ENCODE measurements around the gene CD44.

The CD44 gene

DNA sequence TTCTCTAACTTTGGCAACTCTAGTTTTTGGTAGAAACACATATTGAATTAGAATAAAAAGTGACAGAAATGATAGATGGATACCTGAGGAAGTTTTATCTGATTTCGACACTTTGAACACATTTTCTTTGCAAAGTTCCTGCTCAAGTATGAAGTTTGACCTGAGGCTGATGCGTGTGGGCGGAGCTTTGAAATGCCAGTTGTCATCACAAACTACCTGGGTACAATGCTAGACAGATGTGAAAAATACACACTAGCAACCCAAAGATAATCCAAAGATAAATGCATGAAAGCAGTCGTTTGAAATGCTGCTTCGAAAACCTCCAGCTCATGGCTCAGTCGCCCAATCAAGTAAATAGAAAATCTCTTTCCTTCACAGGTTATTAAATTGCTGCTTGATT lies 54.8 kb downstream of the CD44 start:
- no peaks in the 10 kb centered on the region for H3K36me3 ChIP-seq (ENCODE audit: control insufficient read depth, insufficient read depth, low read length)
- no peaks in the 10 kb centered on the region for H3K9me3 ChIP-seq (ENCODE audit: control insufficient read depth, low read length)
- H3K9ac ChIP-seq (ENCODE audit: low read length) = no peak overlapping the region
- H3K27me3 ChIP-seq (ENCODE audit: control insufficient read depth, insufficient read depth, low read length) = no peaks in the 10 kb centered on the region
- no peak overlapping the region for H3K4me3 ChIP-seq (ENCODE audit: low read length)
- no peaks in the 10 kb centered on the region for H3K4me1 ChIP-seq (ENCODE audit: control insufficient read depth, insufficient read depth, low read length)

- no peak overlapping the region for H3K4me3 ChIP-seq (ENCODE audit: low read length)
- H3K9me3 ChIP-seq (ENCODE audit: control insufficient read depth, low read length) = no peaks in the 10 kb centered on the region
- H3K9ac ChIP-seq (ENCODE audit: low read length) = no peak overlapping the region
- no peaks in the 10 kb centered on the region for H3K27me3 ChIP-seq (ENCODE audit: control insufficient read depth, insufficient read depth, low read length)
- no peaks in the 10 kb centered on the region for H3K36me3 ChIP-seq (ENCODE audit: control insufficient read depth, insufficient read depth, low read length)
- H3K4me1 ChIP-seq (ENCODE audit: control insufficient read depth, insufficient read depth, low read length) = no peaks in the 10 kb centered on the region
Observed at GRCh38 chr11:35197292-35197691, 58.3 kb downstream of the CD44 start.

- Histone ChIP-seq H3K9ac (ENCODE audit: low read length) (no peak overlapping the region), H3K9me3 (ENCODE audit: control insufficient read depth, low read length) (no peaks in the 10 kb centered on the region), H3K4me3 (ENCODE audit: low read length) (no peak overlapping the region), H3K4me1 (ENCODE audit: control insufficient read depth, insufficient read depth, low read length) (no peaks in the 10 kb centered on the region), H3K27me3 (ENCODE audit: control insufficient read depth, insufficient read depth, low read length) (no peaks in the 10 kb centered on the region), H3K36me3 (ENCODE audit: control insufficient read depth, insufficient read depth, low read length) (no peaks in the 10 kb centered on the region)
Observed at GRCh38 chr11:35200811-35201341, 61.9 kb downstream of the CD44 start.

DNA sequence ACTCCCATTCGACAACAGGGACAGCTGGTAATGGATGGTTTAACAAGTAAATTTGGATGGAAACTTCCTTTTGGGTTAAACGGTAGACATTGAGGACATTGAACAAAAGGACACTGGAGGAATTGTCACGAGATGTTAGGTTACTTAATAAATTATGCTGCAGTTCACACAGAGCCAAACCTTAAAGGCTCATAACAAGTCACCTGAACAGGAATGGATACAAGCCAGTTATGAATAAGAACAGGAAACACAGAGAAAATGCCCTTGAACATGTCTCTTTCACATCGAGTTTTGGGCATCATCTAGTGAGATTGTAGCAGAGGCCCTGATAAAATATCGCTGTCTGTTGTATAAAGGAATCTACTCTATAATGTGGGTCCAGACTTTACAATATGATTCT lies 65.6 kb downstream of the CD44 start:
- Histone ChIP-seq H3K4me1 (ENCODE audit: control insufficient read depth, insufficient read depth, low read length) (no peaks in the 10 kb centered on the region), H3K27me3 (ENCODE audit: control insufficient read depth, insufficient read depth, low read length) (no peaks in the 10 kb centered on the region), H3K36me3 (ENCODE audit: control insufficient read depth, insufficient read depth, low read length) (no peaks in the 10 kb centered on the region), H3K4me3 (ENCODE audit: low read length) (no peak overlapping the region), H3K9me3 (ENCODE audit: control insufficient read depth, low read length) (no peaks in the 10 kb centered on the region), H3K9ac (ENCODE audit: low read length) (no peak overlapping the region)

GRCh38 chr11:35206616-35207015 lies 67.6 kb downstream of the CD44 start:
- Histone ChIP-seq H3K27me3 (ENCODE audit: control insufficient read depth, insufficient read depth, low read length) (no peaks in the 10 kb centered on the region), H3K36me3 (ENCODE audit: control insufficient read depth, insufficient read depth, low read length) (no peaks in the 10 kb centered on the region), H3K9ac (ENCODE audit: low read length) (no peak overlapping the region), H3K4me1 (ENCODE audit: control insufficient read depth, insufficient read depth, low read length) (no peaks in the 10 kb centered on the region), H3K4me3 (ENCODE audit: low read length) (no peak overlapping the region), H3K9me3 (ENCODE audit: control insufficient read depth, low read length) (no peaks in the 10 kb centered on the region)

DNA sequence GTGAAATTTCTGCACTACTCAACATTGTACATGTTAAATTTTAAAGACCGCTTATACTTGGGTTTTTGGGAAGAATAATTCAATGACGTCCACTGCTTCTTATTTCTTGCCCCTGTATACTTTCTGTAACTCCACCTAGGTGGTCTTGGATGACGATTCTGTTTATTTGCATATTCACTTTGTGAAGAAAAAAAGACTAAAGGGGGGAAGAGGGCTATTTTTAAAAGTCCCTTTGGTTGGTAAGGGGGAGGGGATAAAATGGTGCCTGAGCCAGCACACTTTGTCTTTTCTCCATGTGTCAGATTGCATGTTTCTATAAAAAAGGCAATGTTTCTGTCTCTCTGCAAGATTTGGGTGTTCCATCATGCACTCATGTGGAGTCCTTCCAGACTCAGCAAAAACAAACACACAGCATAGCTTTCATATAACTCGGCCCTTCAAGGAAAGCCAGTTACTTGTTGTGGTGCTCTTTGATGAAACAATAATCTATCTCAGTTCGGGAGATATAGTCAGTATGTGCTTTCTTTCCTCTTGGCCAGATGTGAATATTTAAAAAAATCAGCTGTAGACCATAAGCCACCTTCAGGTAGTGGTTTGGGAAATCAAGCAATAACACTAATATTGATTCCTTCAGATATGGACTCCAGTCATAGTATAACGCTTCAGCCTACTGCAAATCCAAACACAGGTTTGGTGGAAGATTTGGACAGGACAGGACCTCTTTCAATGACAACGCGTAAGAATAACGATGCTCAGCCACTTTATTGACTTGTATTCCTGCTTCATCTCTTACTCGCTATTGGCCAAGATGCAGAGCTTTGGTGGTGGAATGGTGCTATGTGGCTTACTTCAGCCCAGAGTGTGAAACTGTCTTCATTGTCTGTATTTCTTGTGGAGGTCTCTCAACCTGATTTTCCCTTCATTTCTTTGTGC lies 68.8 kb downstream of the CD44 start:
- H3K36me3 ChIP-seq (ENCODE audit: control insufficient read depth, insufficient read depth, low read length) = no peaks in the 10 kb centered on the region
- H3K4me1 ChIP-seq (ENCODE audit: control insufficient read depth, insufficient read depth, low read length) = no peaks in the 10 kb centered on the region
- no peak overlapping the region for H3K4me3 ChIP-seq (ENCODE audit: low read length)
- H3K27me3 ChIP-seq (ENCODE audit: control insufficient read depth, insufficient read depth, low read length) = no peaks in the 10 kb centered on the region
- H3K9ac ChIP-seq (ENCODE audit: low read length) = no peak overlapping the region
- H3K9me3 ChIP-seq (ENCODE audit: control insufficient read depth, low read length) = no peaks in the 10 kb centered on the region

- H3K27me3 ChIP-seq (ENCODE audit: control insufficient read depth, insufficient read depth, low read length) = no peaks in the 10 kb centered on the region
- no peaks in the 10 kb centered on the region for H3K9me3 ChIP-seq (ENCODE audit: control insufficient read depth, low read length)
- no peak overlapping the region for H3K9ac ChIP-seq (ENCODE audit: low read length)
- no peak overlapping the region for H3K4me3 ChIP-seq (ENCODE audit: low read length)
- H3K4me1 ChIP-seq (ENCODE audit: control insufficient read depth, insufficient read depth, low read length) = no peaks in the 10 kb centered on the region
- no peaks in the 10 kb centered on the region for H3K36me3 ChIP-seq (ENCODE audit: control insufficient read depth, insufficient read depth, low read length)
Observed at GRCh38 chr11:35208795-35209194, 69.8 kb downstream of the CD44 start.

GRCh38 chr11:35210876-35211546 lies 72.0 kb downstream of the CD44 start:
- Histone ChIP-seq H3K4me1 (ENCODE audit: control insufficient read depth, insufficient read depth, low read length) (peaks cover 12% of the 10 kb centered on the region), H3K36me3 (ENCODE audit: control insufficient read depth, insufficient read depth, low read length) (no peaks in the 10 kb centered on the region), H3K27me3 (ENCODE audit: control insufficient read depth, insufficient read depth, low read length) (no peaks in the 10 kb centered on the region), H3K9me3 (ENCODE audit: control insufficient read depth, low read length) (no peaks in the 10 kb centered on the region), H3K9ac (ENCODE audit: low read length) (no peak overlapping the region), H3K4me3 (ENCODE audit: low read length) (no peak overlapping the region)

- Histone ChIP-seq H3K27me3 (ENCODE audit: control insufficient read depth, insufficient read depth, low read length) (no peaks in the 10 kb centered on the region), H3K4me3 (ENCODE audit: low read length) (no peak overlapping the region), H3K9me3 (ENCODE audit: control insufficient read depth, low read length) (no peaks in the 10 kb centered on the region), H3K9ac (ENCODE audit: low read length) (no peak overlapping the region), H3K36me3 (ENCODE audit: control insufficient read depth, insufficient read depth, low read length) (no peaks in the 10 kb centered on the region), H3K4me1 (ENCODE audit: control insufficient read depth, insufficient read depth, low read length) (peaks cover 12% of the 10 kb centered on the region)
Observed at GRCh38 chr11:35211952-35212351, 73.0 kb downstream of the CD44 start.

DNA sequence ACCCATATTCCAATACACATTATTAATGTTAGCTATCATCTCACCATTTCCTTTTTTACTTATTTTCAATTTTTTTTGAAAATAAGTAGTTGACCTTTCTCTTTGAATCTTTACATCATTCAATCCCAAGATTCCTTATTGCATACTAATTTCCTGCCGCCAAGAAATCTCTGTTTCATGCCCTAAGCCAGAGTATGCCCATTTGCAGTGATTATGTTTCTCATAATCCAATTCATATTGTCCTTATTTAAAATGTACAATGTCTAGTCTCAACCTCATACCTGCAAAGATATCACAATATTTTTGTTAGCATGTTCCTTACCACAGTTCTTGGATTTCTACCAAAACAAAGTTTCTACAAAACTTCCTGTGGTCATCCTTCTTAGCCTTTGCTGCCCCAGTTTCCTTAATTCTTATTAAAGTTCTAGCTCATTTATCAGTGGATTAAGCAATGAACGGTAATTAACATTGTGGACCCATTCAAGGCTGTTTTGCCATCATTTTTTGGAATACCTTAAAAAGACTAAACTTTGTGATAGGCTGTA lies 75.3 kb downstream of the CD44 start:
- H3K9me3 ChIP-seq (ENCODE audit: control insufficient read depth, low read length) = no peaks in the 10 kb centered on the region
- peaks cover 12% of the 10 kb centered on the region for H3K4me1 ChIP-seq (ENCODE audit: control insufficient read depth, insufficient read depth, low read length)
- no peaks in the 10 kb centered on the region for H3K27me3 ChIP-seq (ENCODE audit: control insufficient read depth, insufficient read depth, low read length)
- H3K4me3 ChIP-seq (ENCODE audit: low read length) = no peak overlapping the region
- H3K9ac ChIP-seq (ENCODE audit: low read length) = no peak overlapping the region
- H3K36me3 ChIP-seq (ENCODE audit: control insufficient read depth, insufficient read depth, low read length) = no peaks in the 10 kb centered on the region

GRCh38 chr11:35214792-35215193 lies 75.8 kb downstream of the CD44 start:
- peaks cover 12% of the 10 kb centered on the region for H3K4me1 ChIP-seq (ENCODE audit: control insufficient read depth, insufficient read depth, low read length)
- H3K9me3 ChIP-seq (ENCODE audit: control insufficient read depth, low read length) = no peaks in the 10 kb centered on the region
- no peak overlapping the region for H3K4me3 ChIP-seq (ENCODE audit: low read length)
- no peaks in the 10 kb centered on the region for H3K36me3 ChIP-seq (ENCODE audit: control insufficient read depth, insufficient read depth, low read length)
- no peaks in the 10 kb centered on the region for H3K27me3 ChIP-seq (ENCODE audit: control insufficient read depth, insufficient read depth, low read length)
- no peak overlapping the region for H3K9ac ChIP-seq (ENCODE audit: low read length)

DNA sequence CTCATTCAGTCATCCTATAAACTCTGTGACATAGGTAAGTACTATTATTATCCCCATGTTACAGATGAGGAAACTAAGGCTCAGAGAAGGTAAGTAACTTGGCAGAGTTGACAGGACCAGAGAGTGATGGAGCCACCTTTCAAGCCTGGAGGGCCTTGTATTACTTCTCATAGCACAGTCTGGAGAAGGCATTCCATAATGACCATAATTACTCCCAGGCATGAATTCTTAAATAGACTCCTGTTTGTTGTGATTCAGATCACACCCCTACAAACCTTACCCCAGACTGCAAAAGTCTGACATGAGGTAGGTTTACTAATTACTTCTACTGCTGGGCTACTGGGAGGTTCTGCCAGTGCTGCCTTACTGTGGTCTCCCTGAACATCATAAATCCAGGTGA lies 77.0 kb downstream of the CD44 start:
- Histone ChIP-seq H3K9ac (ENCODE audit: low read length) (no peak overlapping the region), H3K4me1 (ENCODE audit: control insufficient read depth, insufficient read depth, low read length) (peaks cover 12% of the 10 kb centered on the region), H3K27me3 (ENCODE audit: control insufficient read depth, insufficient read depth, low read length) (no peaks in the 10 kb centered on the region), H3K4me3 (ENCODE audit: low read length) (no peak overlapping the region), H3K36me3 (ENCODE audit: control insufficient read depth, insufficient read depth, low read length) (no peaks in the 10 kb centered on the region), H3K9me3 (ENCODE audit: control insufficient read depth, low read length) (no peaks in the 10 kb centered on the region)
